HepG2 (cell line): ENCODE measurements around the gene RNF14. TPM values are rescaled to one million over a fixed set of nuclear protein-coding genes. Genes with fewer than 3 reads are reported as not detected.

Experiments
- ATAC-seq: fragments of 200-7000 bp; cut with Tn5 transposase; 3 replicates; pipeline ENCODE4 v1.9.1; 2020; ENCODE audit warnings: mild to moderate bottlenecking, moderate library complexity
- BruUV-seq: library from RNA; stranded (reverse); fragments of 400-500 nt; replicated peaks from 2 replicates; lab custom pipeline; 2021; lab: Mats Ljungman, UMichigan
- CTCF ChIA-PET: fragments of 300-600 bp; formaldehyde crosslinking; extraction: SDS; loops from one replicate; lab custom pipeline; 2021; ENCODE audit warnings: low total read pairs, inconsistent platforms, low intra/inter-chr PET ratio; lab: Yijun Ruan, JAX
- POLR2A ChIA-PET: fragments of 350-600 bp; sonication (Branson Sonifier 250); formaldehyde crosslinking; loops from one replicate; lab custom pipeline; 2020; ENCODE audit warnings: antibody characterized with exemption, inconsistent platforms; lab: Yijun Ruan, JAX
- DNase-seq: peaks from one replicate; pipeline ENCODE4 v3.0.0-alpha.2; 2015; ENCODE audit warnings: low spot score
- FAIRE-seq: peaks from 3 replicates; lab custom pipeline; 2011; peaks lifted over from hg19 to GRCh38; lab: Jason Lieb, UNC
- H2AFZ ChIP-seq: one replicate; pipeline ENCODE4 v1.6.1; 2011; ENCODE audit warnings: low read length, inconsistent platforms
- H3K27ac ChIP-seq: fragments of 300-600 bp; 3 replicates; pipeline ENCODE4 v1.8.0; 2011; ENCODE audit warnings: mixed run types, mild to moderate bottlenecking, mixed read lengths, low read length, inconsistent platforms; ENCODE audit not compliant: insufficient read depth; ENCODE audit errors: extremely low read length
- H3K27me3 ChIP-seq, 2 experiments: fragments of 200-600 bp in 1 of 2; 2 replicates in 1 of 2; 3 replicates in 1 of 2; pipeline versions ENCODE4 v1.6.0 to v1.8.0; 2011; ENCODE audit warnings: low read length in 2 of 2, mild to moderate bottlenecking in 2 of 2, moderate library complexity in 2 of 2, inconsistent platforms in 1 of 2; ENCODE audit not compliant: insufficient read depth in 2 of 2, control insufficient read depth in 1 of 2
- H3K36me3 ChIP-seq, 2 experiments: fragments of 200-600 bp in 1 of 2; replicated peaks in 1 of 2; 2 replicates in 1 of 2; 3 replicates in 1 of 2; pipeline versions ENCODE4 v1.5.1 to v1.8.0; 2011; ENCODE audit warnings: low read length in 2 of 2, inconsistent platforms in 1 of 2; ENCODE audit not compliant: insufficient read depth in 2 of 2, control insufficient read depth in 1 of 2
- H3K4me1 ChIP-seq: 2 replicates; pipeline ENCODE4 v1.5.1; 2012; ENCODE audit warnings: low read length, inconsistent platforms; ENCODE audit not compliant: insufficient read depth
- H3K4me2 ChIP-seq: 2 replicates; pipeline ENCODE4 v1.6.0; 2011; ENCODE audit warnings: low read depth, low read length, inconsistent platforms
- H3K4me3 ChIP-seq, 3 experiments: fragments of 200-600 bp in 1 of 3; sonication (generic), shearing (Covaris generic) in 1 of 3; replicated peaks in 1 of 3; 2 replicates each; pipeline ENCODE4 v1.5.1; 2011 to 2016; ENCODE audit warnings: low read length in 3 of 3, inconsistent platforms in 2 of 3, low read depth in 2 of 3, mild to moderate bottlenecking in 2 of 3, control low read depth in 1 of 3, mixed read lengths in 1 of 3; ENCODE audit not compliant: insufficient read depth in 1 of 3
- H3K79me2 ChIP-seq: one replicate; pipeline ENCODE4 v1.6.1; 2011; ENCODE audit warnings: low read length, inconsistent platforms; ENCODE audit not compliant: insufficient read depth
- H3K9ac ChIP-seq: 2 replicates; pipeline ENCODE4 v1.6.0; 2011; ENCODE audit warnings: mild to moderate bottlenecking, low read depth, low read length, inconsistent platforms; ENCODE audit not compliant: insufficient read depth
- H3K9me3 ChIP-seq: 2 replicates; pipeline ENCODE4 v1.5.1; 2012; ENCODE audit warnings: mild to moderate bottlenecking, low read length
- H4K20me1 ChIP-seq: 2 replicates; pipeline ENCODE4 v1.6.0; 2011; ENCODE audit warnings: inconsistent platforms, mild to moderate bottlenecking, low read length, moderate library complexity; ENCODE audit not compliant: insufficient read depth
- ARID3A ChIP-seq: IDR thresholded peaks from 2 replicates; pipeline ENCODE4 v1.6.1; 2012; ENCODE audit warnings: low read depth, low read length, improper control_type of control experiment
- BHLHE40 ChIP-seq: IDR thresholded peaks from 2 replicates; pipeline ENCODE4 v1.6.1; 2011; ENCODE audit warnings: low read length, improper control_type of control experiment
- FOSL2 ChIP-seq: sonication (generic); formaldehyde crosslinking; IDR thresholded peaks from 2 replicates; pipeline ENCODE4 v1.4.0; 2020; ENCODE audit warnings: missing genetic modification reagents
- FOXK2 ChIP-seq: fragments of 450-650 bp; IDR thresholded peaks from 2 replicates; pipeline ENCODE4 v1.6.1; 2016
- GPN1 ChIP-seq: sonication (generic); formaldehyde crosslinking; IDR thresholded peaks from 2 replicates; pipeline ENCODE4 v1.5.1; 2020; ENCODE audit warnings: missing genetic modification reagents, borderline replicate concordance
- HNF4A ChIP-seq: sonication (generic); formaldehyde crosslinking; IDR thresholded peaks from 2 replicates; pipeline ENCODE4 v1.4.0; 2020; ENCODE audit warnings: missing genetic modification reagents
- MAFF ChIP-seq: IDR thresholded peaks from 2 replicates; pipeline ENCODE4 v1.6.1; 2011; ENCODE audit warnings: low read depth, low read length, improper control_type of control experiment
- MAFK ChIP-seq, 2 experiments: IDR thresholded peaks in 1 of 2; conservative IDR thresholded peaks in 1 of 2; 2 replicates each; pipeline ENCODE4 v1.6.1; 2011; ENCODE audit warnings: improper control_type of control experiment in 2 of 2, low read length in 2 of 2
- MIER2 ChIP-seq: IDR thresholded peaks from 2 replicates; pipeline ENCODE4 v1.6.1; 2016; ENCODE audit warnings: missing biosample characterization, missing genetic modification reagents
- MYC ChIP-seq: sonication (generic); formaldehyde crosslinking; IDR thresholded peaks from 2 replicates; pipeline ENCODE4 v1.9.0; 2021; ENCODE audit warnings: missing genetic modification reagents, borderline replicate concordance
- NFE2L2 ChIP-seq: fragments of 150-350 bp; IDR thresholded peaks from 2 replicates; pipeline ENCODE4 v1.6.1; 2014; ENCODE audit warnings: low read length
- PCBP2 ChIP-seq: fragments of 200-400 bp; formaldehyde crosslinking; optimal IDR thresholded peaks from 2 replicates; pipeline ENCODE3; 2018; ENCODE audit warnings: low read length, low read depth; ENCODE audit not compliant: poor library complexity, severe bottlenecking
- SP1 ChIP-seq, 2 experiments: fragments of 450-650 bp in 1 of 2; sonication (generic) in 1 of 2; formaldehyde crosslinking in 1 of 2; IDR thresholded peaks; 2 replicates each; pipeline versions ENCODE4 v1.4.0 to v1.6.1; 2016 to 2020; ENCODE audit warnings: missing genetic modification reagents in 1 of 2
- TAF1 ChIP-seq: sonication (generic); formaldehyde crosslinking; IDR thresholded peaks from 2 replicates; pipeline ENCODE4 v1.4.0; 2020; ENCODE audit warnings: missing genetic modification reagents
- ZFX ChIP-seq: sonication (generic); formaldehyde crosslinking; IDR thresholded peaks from 2 replicates; pipeline ENCODE4 v1.4.0; 2020; ENCODE audit warnings: mild to moderate bottlenecking, low read depth, missing genetic modification reagents, moderate library complexity
- ZMYM3 ChIP-seq: sonication (generic); formaldehyde crosslinking; IDR thresholded peaks from 2 replicates; pipeline ENCODE4 v1.5.1; 2020; ENCODE audit warnings: mild to moderate bottlenecking, missing genetic modification reagents
- ZNF12 ChIP-seq: sonication (generic); formaldehyde crosslinking; IDR thresholded peaks from 2 replicates; pipeline ENCODE4 v1.5.0; 2020; ENCODE audit warnings: missing genetic modification reagents
- ZNF7 ChIP-seq: IDR thresholded peaks from 2 replicates; pipeline ENCODE4 v1.6.1; 2016; ENCODE audit warnings: missing biosample characterization, missing genetic modification reagents
- ZNF749 ChIP-seq: sonication (generic); formaldehyde crosslinking; IDR thresholded peaks from 2 replicates; pipeline ENCODE4 v1.8.0; 2022; ENCODE audit warnings: mild to moderate bottlenecking, missing genetic modification reagents, moderate library complexity, borderline replicate concordance
- WGBS: methylation state at CpG from one replicate; pipeline ENCODE4 v1.1.6; 2017; ENCODE audit warnings: low lambda C conversion rate; 5-methylcytosine and 5-hydroxymethylcytosine counted together
- in situ Hi-C: cut with HindIII; loops from 2 replicates; pipeline ENCODE4 v1.10.0; 2017; ENCODE audit warnings: low pct_unique_long_range_greater_than_20kb; ENCODE audit not compliant: extremely low pct_ligation_motif_present
- intact Hi-C: fragments of 100-400 bp; cut with micrococcal nuclease; formaldehyde crosslinking; loops from one replicate; pipeline ENCODE4 v1.10.0; 2022; ENCODE audit not compliant: unreplicated experiment
- polyA plus RNA-seq, 8 experiments: library from polyadenylated mRNA; depleted of rRNA in 3 of 8; stranded (reverse) in 7 of 8; unstranded in 1 of 8; fragments of >200 nt; fragmentation: Illumina TruSeq in 4 of 8; extraction: Trizol in 4 of 8; gene quantifications; 2 replicates each; pipeline versions ENCODE4 v1.2.1 to v1.2.3, GENCODE V29; 2011 to 2016; ENCODE audit warnings: low read depth in 4 of 8, missing spikeins in 1 of 8, mixed read lengths in 1 of 8; ENCODE audit not compliant: insufficient read depth in 1 of 8
- total RNA-seq, 5 experiments: library from RNA; depleted of rRNA; stranded (reverse); fragments of >200 nt; fragmentation: Illumina TruSeq; extraction: Trizol; gene quantifications; 2 replicates each; pipeline ENCODE4 v1.2.3, GENCODE V29; 2016; ENCODE audit warnings: low read depth in 1 of 5

RNF14 gene
- total and polyA plus RNA-seq, 2 of the 13 experiments (the other 11 are each of a cell fraction or from before 2014, with no cell fraction given), result 11.3 to 28.1 TPM

- no peak overlapping the region for H3K27ac ChIP-seq
- 0 out of 2 replicates have a peak, but pooled peaks cover 3% of the 10 kb centered on the region for H4K20me1 ChIP-seq
- H3K9ac ChIP-seq, result 0 out of 2 replicates have a peak overlapping the region, but pooled peaks have one; percentile 21
- CTCF ChIA-PET, result no interaction called here
- no peak for DNase-seq
- FAIRE-seq, result no peak
- no TSS peak for BruUV-seq
- H3K79me2 ChIP-seq, result peaks cover 4% of the 10 kb centered on the region
- peak overlapping the region in 1 of 3 experiments; percentile 37; a peak in 1 of 6 replicates for H3K4me3 ChIP-seq
- ATAC-seq, result no peak
- peaks cover 36% of the 10 kb centered on the region for H3K4me1 ChIP-seq
- in situ Hi-C loops, result no loop called here
- H3K27me3 ChIP-seq, result peaks cover 0 to 23% of the 10 kb centered on the region in 2 experiments; a peak in 2 of 5 replicates
- TF ChIP-seq TAF1 (CRISPR knock-in tag), result no peak
- 0 out of 2 replicates have a peak, but pooled peaks have one; percentile 9 for TF ChIP-seq ZNF7 (CRISPR knock-in tag)
- TF ChIP-seq FOSL2, result peak; percentile 49; the same call in 1 of the 2 replicates
- TF ChIP-seq MIER2 (CRISPR knock-in tag), result peak; percentile 10; the same call in 1 of the 2 replicates
- TF ChIP-seq FOXK2, result no peak
- no peak for TF ChIP-seq GPN1 (CRISPR knock-in tag)
- TF ChIP-seq SP1 (IDR thresholded peaks at IDR 0.05), result no peak
- no peak for TF ChIP-seq SP1 (CRISPR knock-in tag; IDR thresholded peaks at IDR 0.05)
- no peak for TF ChIP-seq ZNF749
- TF ChIP-seq HNF4A (CRISPR knock-in tag), result 0 out of 2 replicates have a peak, but pooled peaks have one; percentile 14
- peak; percentile 45; the same call in 1 of the 2 replicates for TF ChIP-seq NFE2L2
- peak; percentile 28; the same call in 1 of the 2 replicates for TF ChIP-seq ZFX (CRISPR knock-in tag)
- TF ChIP-seq ZNF12, result peak; percentile 87
- TF ChIP-seq PCBP2, result no peak
- peak; percentile 87 to 89 for TF ChIP-seq MAFK (conservative IDR thresholded peaks at IDR 0.05 in 1 of 2, IDR thresholded peaks at IDR 0.05 in 1 of 2; ENCODE audit: low read length in 2 of 2)
- no peak for TF ChIP-seq ARID3A
- TF ChIP-seq MAFF, result peak; percentile 78
- 0 out of 2 replicates have a peak, but pooled peaks have one; percentile 11 for TF ChIP-seq ZMYM3 (CRISPR knock-in tag)
- no peak for TF ChIP-seq MYC
- TF ChIP-seq BHLHE40, result peak; percentile 70
- TF ChIP-seq, all 625 proteins: peak for 11
- H2AFZ ChIP-seq, result peak overlapping the region; percentile 88
- 23% methylated on average over 7 of the region's 8 CpGs for WGBS
- intact Hi-C loops, result no loop called here
- H3K4me2 ChIP-seq, result peak overlapping the region; percentile 66
- POLR2A ChIA-PET, result interaction anchor here (1.2 kb wide), 1 partner anchor 50 kb away, joined by 3 read pairs; the partner anchor contains the start of gene RNF14
- H3K9me3 ChIP-seq, result no peaks in the 10 kb centered on the region
- no peaks in the 10 kb centered on the region for H3K36me3 ChIP-seq
These were observed 49.4 kb upstream of the RNF14 start for GRCh38 chr5:141919218-141920119.
